Hepatocyte (in vitro differentiated cells): ENCODE results near the gene IRF1. TPM values are rescaled to one million over a fixed set of nuclear protein-coding genes. Genes with fewer than 3 reads are reported as not detected.

Experiments used
- DNase-seq: peaks from one replicate; pipeline ENCODE4 v3.0.0-alpha.2; 2016; ENCODE audit warnings: low spot score
- H2AFZ ChIP-seq: fragments of 200-600 bp; sonication (generic); 2 replicates; pipeline ENCODE4 v1.6.0; 2016; ENCODE audit warnings: antibody characterized with exemption, mild to moderate bottlenecking
- H3K27ac ChIP-seq: fragments of 200-600 bp; sonication (generic); 2 replicates; pipeline ENCODE4 v1.5.1; 2016; ENCODE audit warnings: mild to moderate bottlenecking
- H3K27me3 ChIP-seq: fragments of 200-600 bp; sonication (generic); 2 replicates; pipeline ENCODE4 v1.6.1; 2016
- H3K36me3 ChIP-seq: fragments of 200-600 bp; sonication (generic); replicated peaks from 2 replicates; pipeline ENCODE4 v1.5.1; 2016; ENCODE audit warnings: low read depth; ENCODE audit not compliant: insufficient read depth
- H3K4me1 ChIP-seq: fragments of 200-600 bp; sonication (generic); 2 replicates; pipeline ENCODE4 v1.5.1; 2016; ENCODE audit warnings: mild to moderate bottlenecking, moderate library complexity; ENCODE audit not compliant: insufficient read depth
- H3K4me2 ChIP-seq: fragments of 200-600 bp; sonication (generic); 2 replicates; pipeline ENCODE4 v1.6.0; 2016
- H3K4me3 ChIP-seq: fragments of 200-600 bp; sonication (generic); 2 replicates; pipeline ENCODE4 v1.5.1; 2016; ENCODE audit warnings: mild to moderate bottlenecking
- H3K79me2 ChIP-seq: fragments of 200-600 bp; sonication (generic); 2 replicates; pipeline ENCODE4 v1.6.0; 2017; ENCODE audit warnings: mild to moderate bottlenecking
- H3K9me2 ChIP-seq: fragments of 200-600 bp; sonication (generic); replicated peaks from 2 replicates; pipeline ENCODE4 v1.6.0; 2017; ENCODE audit warnings: mild to moderate bottlenecking; ENCODE audit not compliant: insufficient read depth
- H3K9me3 ChIP-seq: fragments of 200-600 bp; sonication (generic); 2 replicates; pipeline ENCODE4 v1.5.1; 2016; ENCODE audit warnings: low read depth, mild to moderate bottlenecking
- H4K20me1 ChIP-seq: fragments of 200-600 bp; sonication (generic); 2 replicates; pipeline ENCODE4 v1.6.0; 2016; ENCODE audit warnings: mild to moderate bottlenecking; ENCODE audit not compliant: insufficient read depth, poor library complexity, severe bottlenecking
- EZH2 ChIP-seq: fragments of 200-600 bp; sonication (generic); IDR thresholded peaks from 2 replicates; pipeline ENCODE4 v1.6.1; 2016; ENCODE audit warnings: antibody characterized with exemption, mild to moderate bottlenecking, borderline replicate concordance
- EZH2phosphoT487 ChIP-seq: fragments of 200-600 bp; sonication (generic); IDR thresholded peaks from one replicate; pipeline ENCODE4 v1.6.1; 2018; ENCODE audit warnings: antibody characterized with exemption, mild to moderate bottlenecking, low read depth, moderate library complexity; ENCODE audit not compliant: unreplicated experiment, severe bottlenecking
- WGBS: methylation state at CpG from one replicate; pipeline ENCODE4 v1.1.6; 2016; ENCODE audit warnings: low lambda C conversion rate; ENCODE audit errors: missing lambda C conversion rate; 5-methylcytosine and 5-hydroxymethylcytosine counted together
- polyA plus RNA-seq: library from polyadenylated mRNA; unstranded; fragments of >200 nt; fragmentation: Nextera tagmentation; extraction: Ambion mirVana; gene quantifications from 2 replicates; pipeline ENCODE4 v1.2.1, GENCODE V29; 2016
- total RNA-seq: library from RNA; depleted of rRNA; stranded (reverse); fragments of >200 nt; gene quantifications from 2 replicates; pipeline ENCODE4 v1.2.3, GENCODE V29; 2014
- TF ChIP-seq, protein P1 (sequence below): fragments of 200-600 bp; sonication (generic); IDR thresholded peaks from 2 replicates; pipeline ENCODE4 v1.5.1; 2016; ENCODE audit warnings: antibody characterized with exemption, mild to moderate bottlenecking; ENCODE audit not compliant: poor library complexity

IRF1 gene
- total and polyA plus RNA-seq, 2 experiments from 2014 or later = 30.9 to 35.8 TPM

DNA sequence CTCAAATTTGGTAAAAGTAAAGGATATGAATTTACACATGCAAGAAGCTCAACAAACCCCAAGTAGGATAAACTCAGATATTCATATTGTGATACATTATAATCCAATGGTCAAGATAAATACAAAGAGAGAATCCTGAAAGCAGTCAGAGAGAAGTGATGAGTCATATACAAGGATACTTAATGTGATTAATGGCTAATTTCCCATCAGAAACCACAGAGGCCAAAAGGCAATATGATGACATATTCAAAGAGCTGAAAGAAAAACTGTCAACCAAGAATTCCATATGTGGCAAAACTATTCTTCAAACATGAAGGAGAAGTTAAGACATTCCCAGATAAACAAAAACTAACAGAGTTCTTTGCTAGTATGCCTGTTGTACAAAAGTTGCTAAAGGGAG, 19.5 kb upstream of the IRF1 start:
- Histone ChIP-seq H3K4me2 (no peak overlapping the region), H4K20me1 (no peaks in the 10 kb centered on the region), H3K4me3 (no peak overlapping the region), H3K9me3 (no peaks in the 10 kb centered on the region), H3K79me2 (no peaks in the 10 kb centered on the region), H3K27ac (no peak overlapping the region), H3K27me3 (no peaks in the 10 kb centered on the region), H2AFZ (no peak overlapping the region), H3K9me2 (no peaks in the 10 kb centered on the region), H3K4me1 (peaks cover 13% of the 10 kb centered on the region), H3K36me3 (no peaks in the 10 kb centered on the region)
- no peak for DNase-seq
- TF ChIP-seq EZH2 = no peak
- TF ChIP-seq, protein P1, sequence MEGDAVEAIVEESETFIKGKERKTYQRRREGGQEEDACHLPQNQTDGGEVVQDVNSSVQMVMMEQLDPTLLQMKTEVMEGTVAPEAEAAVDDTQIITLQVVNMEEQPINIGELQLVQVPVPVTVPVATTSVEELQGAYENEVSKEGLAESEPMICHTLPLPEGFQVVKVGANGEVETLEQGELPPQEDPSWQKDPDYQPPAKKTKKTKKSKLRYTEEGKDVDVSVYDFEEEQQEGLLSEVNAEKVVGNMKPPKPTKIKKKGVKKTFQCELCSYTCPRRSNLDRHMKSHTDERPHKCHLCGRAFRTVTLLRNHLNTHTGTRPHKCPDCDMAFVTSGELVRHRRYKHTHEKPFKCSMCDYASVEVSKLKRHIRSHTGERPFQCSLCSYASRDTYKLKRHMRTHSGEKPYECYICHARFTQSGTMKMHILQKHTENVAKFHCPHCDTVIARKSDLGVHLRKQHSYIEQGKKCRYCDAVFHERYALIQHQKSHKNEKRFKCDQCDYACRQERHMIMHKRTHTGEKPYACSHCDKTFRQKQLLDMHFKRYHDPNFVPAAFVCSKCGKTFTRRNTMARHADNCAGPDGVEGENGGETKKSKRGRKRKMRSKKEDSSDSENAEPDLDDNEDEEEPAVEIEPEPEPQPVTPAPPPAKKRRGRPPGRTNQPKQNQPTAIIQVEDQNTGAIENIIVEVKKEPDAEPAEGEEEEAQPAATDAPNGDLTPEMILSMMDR = no peak
- TF ChIP-seq EZH2phosphoT487 = no peak

DNA sequence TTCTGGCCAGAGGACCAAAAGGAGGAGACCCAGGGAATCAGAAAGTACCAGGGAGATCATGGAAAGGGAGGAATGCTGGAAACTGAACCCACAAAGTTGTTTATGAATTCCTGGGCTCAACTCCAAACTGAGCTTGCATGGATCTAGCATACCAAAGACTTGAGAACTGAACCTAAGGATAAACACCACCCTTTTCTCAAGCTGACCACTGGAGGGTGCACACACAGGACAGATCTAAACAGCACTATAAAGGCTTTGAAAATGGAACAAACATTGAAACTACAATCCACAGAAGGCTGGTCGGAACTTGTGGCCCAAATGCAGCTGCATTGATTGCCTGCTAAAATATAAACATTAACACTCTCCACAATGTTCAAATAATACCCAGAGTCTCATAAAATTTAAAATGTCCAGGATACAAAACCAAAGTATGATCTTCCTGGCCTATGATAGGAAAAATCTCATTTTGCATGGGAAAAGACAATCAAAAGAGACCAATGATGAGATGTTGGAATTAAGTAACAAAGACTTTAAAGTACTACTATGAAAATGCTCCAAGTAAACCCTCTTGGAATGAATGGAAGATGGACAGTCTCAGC, 15.6 kb upstream of the IRF1 start:
- no peaks in the 10 kb centered on the region for H3K27me3 ChIP-seq
- TF ChIP-seq, protein P1 = peak; percentile 63
- TF ChIP-seq EZH2phosphoT487 = no peak
- no peaks in the 10 kb centered on the region for H4K20me1 ChIP-seq
- no peaks in the 10 kb centered on the region for H3K36me3 ChIP-seq
- no peak overlapping the region for H2AFZ ChIP-seq
- no peaks in the 10 kb centered on the region for H3K79me2 ChIP-seq
- H3K9me2 ChIP-seq = no peaks in the 10 kb centered on the region
- H3K9me3 ChIP-seq = no peaks in the 10 kb centered on the region
- DNase-seq = peak; percentile 68
- H3K27ac ChIP-seq = peak overlapping the region; percentile 63
- WGBS = 24% methylated on average over 1 of the region's 1 CpG
- H3K4me1 ChIP-seq = peaks cover 20% of the 10 kb centered on the region
- H3K4me3 ChIP-seq = no peak overlapping the region
- no peak overlapping the region for H3K4me2 ChIP-seq

DNA sequence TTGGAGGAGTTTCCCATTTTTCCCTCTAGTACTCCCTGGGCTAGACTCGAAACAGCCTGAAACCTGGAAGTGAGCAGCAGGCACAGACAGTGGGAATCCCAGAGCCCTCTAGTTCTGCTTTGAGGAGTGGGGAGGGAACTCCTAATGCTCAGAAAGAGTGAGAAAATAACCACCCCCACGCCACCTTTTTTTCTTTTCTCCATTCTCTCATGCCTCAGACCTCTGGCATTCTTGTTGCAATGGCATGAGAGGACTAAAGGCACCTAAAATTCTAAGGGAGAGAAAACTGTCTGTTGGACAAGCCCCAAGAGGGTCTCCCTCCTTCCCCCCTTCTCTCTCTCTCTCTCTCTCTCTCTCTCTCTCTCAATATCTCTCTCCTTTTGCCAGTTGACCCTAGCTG, 15.1 kb upstream of the IRF1 start:
- peak overlapping the region; percentile 63 for H3K27ac ChIP-seq
- TF ChIP-seq EZH2 (no peak), EZH2phosphoT487 (no peak)
- TF ChIP-seq, protein P1 = no peak

More for the DNA sequence above, 15.1 kb upstream of the IRF1 start:
- Histone ChIP-seq H2AFZ (no peak overlapping the region), H3K9me2 (no peaks in the 10 kb centered on the region), H3K36me3 (no peaks in the 10 kb centered on the region), H3K4me2 (no peak overlapping the region), H3K9me3 (no peaks in the 10 kb centered on the region), H4K20me1 (no peaks in the 10 kb centered on the region), H3K27me3 (no peaks in the 10 kb centered on the region), H3K4me3 (no peak overlapping the region), H3K4me1 (peaks cover 25% of the 10 kb centered on the region), H3K79me2 (no peaks in the 10 kb centered on the region)
- peak; percentile 4 for DNase-seq
- WGBS = 83% methylated on average over 2 of the region's 2 CpGs
